ENCODE data around the gene TBC1D1.

TBC1D1 gene

DNA sequence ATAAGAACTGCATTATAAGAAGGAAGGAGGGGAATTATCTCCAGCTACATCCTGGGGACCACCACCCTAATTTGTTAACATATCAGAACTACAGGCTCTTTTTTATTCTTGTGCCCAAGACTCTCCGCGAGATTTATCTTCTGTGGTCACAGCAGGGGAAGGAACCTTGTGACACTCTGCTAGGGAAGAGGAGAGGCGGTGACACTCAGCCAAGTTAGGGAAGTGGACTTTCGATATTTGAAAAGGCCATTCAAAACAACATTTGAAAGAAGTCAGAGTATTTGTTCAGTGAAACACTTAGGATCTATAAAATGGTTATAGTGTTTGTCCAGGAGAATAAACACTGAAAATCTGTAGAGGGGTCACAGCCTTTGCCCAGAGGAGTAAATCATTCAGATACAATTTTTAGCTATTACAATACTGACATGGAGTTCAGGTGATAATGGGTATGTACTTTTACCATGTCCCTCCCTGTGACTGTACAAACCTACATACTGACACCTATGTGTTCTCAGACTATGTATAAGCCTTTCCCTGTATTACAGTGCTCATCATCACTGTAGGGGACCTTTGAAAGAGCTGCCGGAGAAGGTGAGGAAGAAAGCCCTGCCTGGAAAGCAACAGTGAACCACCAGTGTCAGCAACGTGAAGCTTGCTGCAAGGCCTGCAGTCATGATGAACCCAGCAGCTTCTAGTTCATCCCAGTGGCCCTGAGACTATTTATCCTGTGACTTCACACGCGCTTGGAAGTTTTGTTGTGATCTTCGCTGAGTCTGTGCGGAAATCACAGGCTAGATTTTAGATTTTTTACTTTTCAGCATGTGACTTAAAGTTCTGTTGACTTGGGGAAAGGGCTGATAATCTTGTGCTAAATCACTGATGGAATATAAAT lies 60.8 kb downstream of the TBC1D1 start:
- Histone ChIP-seq H3K79me2 (ENCODE audit: control insufficient read depth, low read length) (no peaks in the 10 kb centered on the region), H3K36me3 (ENCODE audit: control insufficient read depth, low read length) (no peaks in the 10 kb centered on the region), H3K4me3 (ENCODE audit: low read length) (no peak overlapping the region), H3K27me3 (ENCODE audit: control insufficient read depth, low read length) (no peaks in the 10 kb centered on the region), H4K20me1 (ENCODE audit: control insufficient read depth, insufficient read depth, low read depth, low read length) (no peaks in the 10 kb centered on the region), H3K4me2 (ENCODE audit: low read length) (no peak overlapping the region), H3K9me3 (ENCODE audit: control insufficient read depth, insufficient read depth, low read length) (no peaks in the 10 kb centered on the region), H3K4me1 (ENCODE audit: control insufficient read depth, low read length) (peaks cover 19% of the 10 kb centered on the region), H3F3A (ENCODE audit: control insufficient read depth, insufficient read depth) (no peaks in the 10 kb centered on the region), H3K9me2 (replicated peaks; ENCODE audit: control insufficient read depth, low read length) (no peaks in the 10 kb centered on the region), H3K27ac (ENCODE audit: low read depth, low read length) (no peak overlapping the region)
- TF ChIP-seq, protein P1, sequence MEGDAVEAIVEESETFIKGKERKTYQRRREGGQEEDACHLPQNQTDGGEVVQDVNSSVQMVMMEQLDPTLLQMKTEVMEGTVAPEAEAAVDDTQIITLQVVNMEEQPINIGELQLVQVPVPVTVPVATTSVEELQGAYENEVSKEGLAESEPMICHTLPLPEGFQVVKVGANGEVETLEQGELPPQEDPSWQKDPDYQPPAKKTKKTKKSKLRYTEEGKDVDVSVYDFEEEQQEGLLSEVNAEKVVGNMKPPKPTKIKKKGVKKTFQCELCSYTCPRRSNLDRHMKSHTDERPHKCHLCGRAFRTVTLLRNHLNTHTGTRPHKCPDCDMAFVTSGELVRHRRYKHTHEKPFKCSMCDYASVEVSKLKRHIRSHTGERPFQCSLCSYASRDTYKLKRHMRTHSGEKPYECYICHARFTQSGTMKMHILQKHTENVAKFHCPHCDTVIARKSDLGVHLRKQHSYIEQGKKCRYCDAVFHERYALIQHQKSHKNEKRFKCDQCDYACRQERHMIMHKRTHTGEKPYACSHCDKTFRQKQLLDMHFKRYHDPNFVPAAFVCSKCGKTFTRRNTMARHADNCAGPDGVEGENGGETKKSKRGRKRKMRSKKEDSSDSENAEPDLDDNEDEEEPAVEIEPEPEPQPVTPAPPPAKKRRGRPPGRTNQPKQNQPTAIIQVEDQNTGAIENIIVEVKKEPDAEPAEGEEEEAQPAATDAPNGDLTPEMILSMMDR (IDR thresholded peaks at IDR 0.05; ENCODE audit: low read depth, low read length, poor library complexity, severe bottlenecking) = no peak
- no peak for TF ChIP-seq EZH2phosphoT487 (IDR thresholded peaks at IDR 0.05; ENCODE audit: borderline replicate concordance, low read length)

DNA sequence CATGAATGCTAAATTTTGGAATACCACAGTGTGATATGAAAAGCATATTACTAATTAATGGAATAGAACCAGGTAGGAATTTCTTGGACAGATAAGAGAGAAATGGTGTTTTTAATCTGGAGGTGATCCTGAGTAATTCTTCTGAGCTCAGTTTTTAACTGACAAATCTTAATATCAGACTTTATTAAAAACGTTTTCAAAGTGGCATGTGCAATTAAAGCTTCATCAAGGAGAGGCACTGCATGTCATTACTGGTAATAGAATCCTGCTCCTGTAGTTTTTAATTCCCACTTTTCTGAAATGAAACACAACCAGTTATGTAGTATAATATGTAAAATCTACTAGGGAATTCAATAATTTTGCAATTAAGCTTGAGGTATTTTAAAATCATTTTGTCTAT lies 62.3 kb downstream of the TBC1D1 start:
- Histone ChIP-seq H3K4me2 (ENCODE audit: low read length) (no peak overlapping the region), H3K4me1 (ENCODE audit: control insufficient read depth, low read length) (peaks cover 14% of the 10 kb centered on the region), H3K4me3 (ENCODE audit: low read length) (no peak overlapping the region), H3K27ac (ENCODE audit: low read depth, low read length) (no peak overlapping the region), H3K36me3 (ENCODE audit: control insufficient read depth, low read length) (no peaks in the 10 kb centered on the region), H3K9me3 (ENCODE audit: control insufficient read depth, insufficient read depth, low read length) (no peaks in the 10 kb centered on the region), H3K79me2 (ENCODE audit: control insufficient read depth, low read length) (no peaks in the 10 kb centered on the region), H3K27me3 (ENCODE audit: control insufficient read depth, low read length) (no peaks in the 10 kb centered on the region), H4K20me1 (ENCODE audit: control insufficient read depth, insufficient read depth, low read depth, low read length) (no peaks in the 10 kb centered on the region), H3K9me2 (replicated peaks; ENCODE audit: control insufficient read depth, low read length) (no peaks in the 10 kb centered on the region), H3F3A (ENCODE audit: control insufficient read depth, insufficient read depth) (no peaks in the 10 kb centered on the region)
- no peak for TF ChIP-seq EZH2phosphoT487 (IDR thresholded peaks at IDR 0.05; ENCODE audit: borderline replicate concordance, low read length)
- TF ChIP-seq, protein P1 (IDR thresholded peaks at IDR 0.05; ENCODE audit: low read depth, low read length, poor library complexity, severe bottlenecking) = no peak

DNA sequence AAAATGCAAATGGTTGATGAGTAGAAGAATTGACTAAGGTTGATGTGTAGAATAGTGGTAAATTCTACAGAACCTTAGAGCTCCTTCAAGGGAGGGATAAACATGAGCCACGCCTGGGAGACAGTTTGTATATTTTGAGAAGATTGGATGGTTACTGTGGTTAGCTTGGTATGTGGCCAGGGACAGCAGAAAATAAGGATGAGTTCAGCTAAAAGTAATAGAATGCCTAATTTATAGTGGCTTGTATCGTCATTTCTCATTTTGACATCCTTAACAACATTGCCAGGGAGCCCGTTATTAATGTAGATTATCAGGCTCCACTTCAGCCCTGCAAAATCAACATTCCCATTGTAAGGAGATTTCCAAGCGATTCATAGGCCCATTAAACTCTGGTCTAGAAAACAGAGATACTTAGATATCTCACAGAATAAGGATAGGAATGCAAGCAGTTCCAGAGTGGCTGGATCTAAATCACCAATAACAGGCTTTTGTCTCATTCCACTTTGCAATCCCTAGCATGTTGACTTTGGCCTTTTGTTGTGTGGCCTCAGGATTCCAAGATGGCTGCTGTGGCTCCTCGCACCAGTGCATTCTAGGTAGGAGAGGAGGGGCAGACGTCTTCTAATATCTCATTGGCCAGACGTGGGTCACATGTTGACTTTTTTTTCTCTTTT lies 62.9 kb downstream of the TBC1D1 start:
- Histone ChIP-seq H3K79me2 (ENCODE audit: control insufficient read depth, low read length) (no peaks in the 10 kb centered on the region), H3K9me3 (ENCODE audit: control insufficient read depth, insufficient read depth, low read length) (no peaks in the 10 kb centered on the region), H4K20me1 (ENCODE audit: control insufficient read depth, insufficient read depth, low read depth, low read length) (no peaks in the 10 kb centered on the region), H3K9me2 (replicated peaks; ENCODE audit: control insufficient read depth, low read length) (no peaks in the 10 kb centered on the region), H3F3A (ENCODE audit: control insufficient read depth, insufficient read depth) (no peaks in the 10 kb centered on the region), H3K4me3 (ENCODE audit: low read length) (no peak overlapping the region), H3K27me3 (ENCODE audit: control insufficient read depth, low read length) (no peaks in the 10 kb centered on the region), H3K36me3 (ENCODE audit: control insufficient read depth, low read length) (no peaks in the 10 kb centered on the region), H3K27ac (ENCODE audit: low read depth, low read length) (no peak overlapping the region), H3K4me1 (ENCODE audit: control insufficient read depth, low read length) (peaks cover 8% of the 10 kb centered on the region), H3K4me2 (ENCODE audit: low read length) (no peak overlapping the region)
- no peak for TF ChIP-seq EZH2phosphoT487 (IDR thresholded peaks at IDR 0.05; ENCODE audit: borderline replicate concordance, low read length)
- TF ChIP-seq, protein P1 (IDR thresholded peaks at IDR 0.05; ENCODE audit: low read depth, low read length, poor library complexity, severe bottlenecking) = no peak

Data from DOHH2 (cell line).